GM23248 (cell line): ENCODE data around the gene POLR1A. TPM values are rescaled to one million over a fixed set of nuclear protein-coding genes. Genes with fewer than 3 reads are reported as not detected.
A peak's percentile ranks its signal among the peaks of the same experiment; 100 is the strongest.

Experiments
- DNase-seq: peaks from one replicate; pipeline ENCODE4 v3.0.0-alpha.2; 2015
- H2AFZ ChIP-seq: fragments of 200-600 bp; sonication (generic); 2 replicates; pipeline ENCODE4 v1.6.1; 2016; ENCODE audit warnings: antibody characterized with exemption
- H3F3A ChIP-seq: fragments of 200-600 bp; sonication (generic); 2 replicates; pipeline ENCODE4 v1.6.1; 2016; ENCODE audit warnings: mild to moderate bottlenecking, antibody characterized with exemption, mixed run types; ENCODE audit not compliant: insufficient read depth
- H3K27ac ChIP-seq: fragments of 200-600 bp; sonication (generic); 2 replicates; pipeline ENCODE4 v1.5.1; 2016; ENCODE audit warnings: mild to moderate bottlenecking
- H3K27me3 ChIP-seq: fragments of 200-600 bp; sonication (generic); replicated peaks from 2 replicates; pipeline ENCODE4 v1.6.1; 2016; ENCODE audit warnings: mild to moderate bottlenecking; ENCODE audit not compliant: insufficient read depth
- H3K36me3 ChIP-seq: fragments of 200-600 bp; sonication (generic); 2 replicates; pipeline ENCODE4 v1.6.1; 2016; ENCODE audit warnings: low read depth, mild to moderate bottlenecking
- H3K4me1 ChIP-seq: fragments of 200-600 bp; sonication (generic); 2 replicates; pipeline ENCODE4 v1.6.1; 2016; ENCODE audit warnings: mild to moderate bottlenecking; ENCODE audit not compliant: insufficient read depth
- H3K4me2 ChIP-seq: fragments of 200-600 bp; sonication (generic); one replicate; pipeline ENCODE4 v1.6.1; 2016; ENCODE audit warnings: mild to moderate bottlenecking; ENCODE audit not compliant: unreplicated experiment
- H3K4me3 ChIP-seq: fragments of 200-600 bp; sonication (generic); 2 replicates; pipeline ENCODE4 v1.5.1; 2016; ENCODE audit warnings: mild to moderate bottlenecking
- H3K79me2 ChIP-seq: fragments of 200-600 bp; sonication (generic); 2 replicates; pipeline ENCODE4 v1.6.1; 2016; ENCODE audit warnings: mild to moderate bottlenecking; ENCODE audit not compliant: insufficient read depth
- H3K9ac ChIP-seq: fragments of 200-600 bp; sonication (generic); 2 replicates; pipeline ENCODE4 v1.6.1; 2016; ENCODE audit warnings: mild to moderate bottlenecking
- H3K9me2 ChIP-seq: fragments of 200-600 bp; sonication (generic); 2 replicates; pipeline ENCODE4 v1.6.1; 2016; ENCODE audit warnings: mixed run types, mild to moderate bottlenecking, moderate library complexity; ENCODE audit not compliant: insufficient read depth
- H3K9me3 ChIP-seq: fragments of 200-600 bp; sonication (generic); one replicate; pipeline ENCODE4 v1.6.1; 2017; ENCODE audit warnings: low read depth
- H4K20me1 ChIP-seq: fragments of 200-600 bp; sonication (generic); 2 replicates; pipeline ENCODE4 v1.6.0; 2016; ENCODE audit not compliant: insufficient read depth
- EZH2 ChIP-seq: fragments of 200-600 bp; sonication (generic); IDR thresholded peaks from 2 replicates; pipeline ENCODE4 v1.6.1; 2018; ENCODE audit warnings: antibody characterized with exemption, mild to moderate bottlenecking; ENCODE audit not compliant: insufficient read depth, poor library complexity, severe bottlenecking
- EZH2phosphoT487 ChIP-seq: fragments of 200-600 bp; sonication (generic); IDR thresholded peaks from 2 replicates; pipeline ENCODE4 v1.6.1; 2018; ENCODE audit warnings: antibody characterized with exemption, moderate library complexity, mild to moderate bottlenecking, low read depth; ENCODE audit not compliant: insufficient read depth
- WGBS, 2 experiments: methylation state at CpG; one replicate each; pipeline ENCODE4 v1.1.6; 2015 to 2017; ENCODE audit warnings: low lambda C conversion rate in 2 of 2, low coverage in 1 of 2; ENCODE audit errors: missing lambda C conversion rate in 2 of 2; 5-methylcytosine and 5-hydroxymethylcytosine counted together
- in situ Hi-C: fragments of 300-500 bp; cut with MboI; formaldehyde crosslinking; loops from 2 replicates; pipeline ENCODE4 v1.15.0; 2020
- polyA plus RNA-seq: library from polyadenylated mRNA; unstranded; fragments of >200 nt; fragmentation: Nextera tagmentation; extraction: Ambion mirVana; gene quantifications from 2 replicates; pipeline ENCODE4 v1.2.1, GENCODE V29; 2016
- total RNA-seq: library from RNA; depleted of rRNA; stranded (reverse); fragments of >200 nt; shearing (Covaris generic); gene quantifications from 2 replicates; pipeline ENCODE4 v1.2.3, GENCODE V29; 2014

Gene POLR1A
- total and polyA plus RNA-seq, 2 experiments from 2014 or later = 8.9 to 13.0 TPM

DNA sequence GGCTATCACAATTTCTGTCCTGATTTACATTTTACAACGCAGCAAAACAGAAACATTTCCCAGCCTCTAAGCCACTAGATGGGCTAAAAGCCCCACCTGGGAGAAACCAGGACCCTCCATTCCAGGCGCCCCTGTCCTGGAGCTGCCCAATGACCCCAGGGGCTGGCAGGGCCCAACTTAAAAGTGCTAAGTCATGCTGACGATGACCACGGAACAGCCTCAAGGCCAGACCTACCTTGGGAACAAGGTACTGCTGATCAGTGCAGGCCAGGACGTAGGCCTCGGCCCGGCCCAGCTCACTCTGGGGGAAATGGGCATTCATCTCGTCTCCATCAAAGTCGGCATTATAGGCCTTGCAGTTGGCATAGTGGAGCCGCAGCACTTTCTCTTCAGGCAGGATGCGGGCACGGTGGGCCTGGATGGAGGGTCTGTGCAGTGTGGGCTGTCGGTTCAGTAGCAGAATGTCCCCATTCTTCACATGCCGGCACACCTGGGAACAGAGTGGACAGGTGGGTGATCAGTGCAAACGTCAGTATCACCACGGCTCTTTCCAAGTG, 35.8 kb downstream of the POLR1A start:
- peaks cover 35% of the 10 kb centered on the region for H3K4me1 ChIP-seq
- no peaks in the 10 kb centered on the region for H3K27me3 ChIP-seq
- H3K9me2 ChIP-seq = no peaks in the 10 kb centered on the region
- H3K36me3 ChIP-seq = peaks cover 28% of the 10 kb centered on the region
- in situ Hi-C loops = loop anchor here (25.0 kb wide), 1 partner anchor 183 kb away; the partner anchor contains the start of gene ST3GAL5
- H3K4me2 ChIP-seq = no peak overlapping the region
- H3K4me3 ChIP-seq = no peak overlapping the region
- no peak overlapping the region for H3K9ac ChIP-seq
- WGBS, 2 experiments = 99% methylated on average over 16 of the region's 16 CpGs
- H3K27ac ChIP-seq = no peak overlapping the region
- H4K20me1 ChIP-seq = no peaks in the 10 kb centered on the region
- no peaks in the 10 kb centered on the region for H3K9me3 ChIP-seq
- H2AFZ ChIP-seq = no peak overlapping the region
- DNase-seq = no peak
- no peak for TF ChIP-seq EZH2phosphoT487
- no peak for TF ChIP-seq EZH2
- H3K79me2 ChIP-seq = no peaks in the 10 kb centered on the region
- H3F3A ChIP-seq = peaks cover 37% of the 10 kb centered on the region

- H3K79me2 ChIP-seq = no peaks in the 10 kb centered on the region
- H3K9me3 ChIP-seq = no peaks in the 10 kb centered on the region
- in situ Hi-C loops = loop anchor here (25.0 kb wide), 1 partner anchor 182 kb away; the partner anchor contains the start of gene ST3GAL5
- H3K9ac ChIP-seq = no peak overlapping the region
- H3K27me3 ChIP-seq = no peaks in the 10 kb centered on the region
- H3K9me2 ChIP-seq = no peaks in the 10 kb centered on the region
- 71 to 77% methylated on average over 8 of the region's 8 CpGs for WGBS, 2 experiments
- 0 out of 2 replicates have a peak overlapping the region, but pooled peaks have one; percentile 20 for H3K27ac ChIP-seq
- H3K36me3 ChIP-seq = peaks cover 28% of the 10 kb centered on the region
- peaks cover 44% of the 10 kb centered on the region for H3F3A ChIP-seq
- no peak overlapping the region for H2AFZ ChIP-seq
- no peak overlapping the region for H3K4me3 ChIP-seq
- peak overlapping the region; percentile 3 for H3K4me2 ChIP-seq
- peaks cover 42% of the 10 kb centered on the region for H3K4me1 ChIP-seq
- TF ChIP-seq EZH2 (no peak), EZH2phosphoT487 (no peak)
- peak; percentile 56 for DNase-seq
- no peaks in the 10 kb centered on the region for H4K20me1 ChIP-seq
Observed at GRCh38 chr2:86069091-86069685, 36.5 kb downstream of the POLR1A start.

- Histone ChIP-seq H3F3A (peaks cover 49% of the 10 kb centered on the region), H3K27ac (peak overlapping the region; percentile 9; the same call in 1 of the 2 replicates), H3K4me1 (peaks cover 47% of the 10 kb centered on the region), H3K9me2 (no peaks in the 10 kb centered on the region), H3K27me3 (no peaks in the 10 kb centered on the region), H4K20me1 (no peaks in the 10 kb centered on the region), H3K4me3 (no peak overlapping the region), H3K9ac (no peak overlapping the region), H3K36me3 (peaks cover 28% of the 10 kb centered on the region), H3K79me2 (no peaks in the 10 kb centered on the region), H3K4me2 (peak overlapping the region; percentile 3), H2AFZ (no peak overlapping the region), H3K9me3 (no peaks in the 10 kb centered on the region)
- DNase-seq = no peak
- in situ Hi-C loops = loop anchor here (25.0 kb wide), 1 partner anchor 181 kb away; the partner anchor contains the start of gene ST3GAL5
- 95 to 99% methylated on average over 5 of the region's 5 CpGs for WGBS, 2 experiments
- TF ChIP-seq EZH2 = no peak
- no peak for TF ChIP-seq EZH2phosphoT487
Observed at GRCh38 chr2:86068648-86069047, 37.0 kb downstream of the POLR1A start.

GRCh38 chr2:86068136-86068588, 37.5 kb downstream of the POLR1A start:
- TF ChIP-seq EZH2 (no peak), EZH2phosphoT487 (no peak)
- peak overlapping the region; percentile 3 for H3K4me2 ChIP-seq

More at GRCh38 chr2:86068136-86068588, 37.5 kb downstream of the POLR1A start:
- no peak overlapping the region for H3K4me3 ChIP-seq
- H3K4me1 ChIP-seq = peaks cover 50% of the 10 kb centered on the region
- no peaks in the 10 kb centered on the region for H3K9me3 ChIP-seq
- H3K9me2 ChIP-seq = no peaks in the 10 kb centered on the region
- H3F3A ChIP-seq = peaks cover 54% of the 10 kb centered on the region
- H3K79me2 ChIP-seq = no peaks in the 10 kb centered on the region
- H3K27me3 ChIP-seq = no peaks in the 10 kb centered on the region
- WGBS, 2 experiments = 17 to 26% methylated on average over 5 to 7 of the region's 7 CpGs
- DNase-seq = peak; percentile 50
- no peak overlapping the region for H2AFZ ChIP-seq
- H3K36me3 ChIP-seq = peaks cover 28% of the 10 kb centered on the region
- no peak overlapping the region for H3K9ac ChIP-seq
- H3K27ac ChIP-seq = peak overlapping the region; percentile 9; the same call in 1 of the 2 replicates
- in situ Hi-C loops = loop anchor here (25.0 kb wide), 1 partner anchor 181 kb away; the partner anchor contains the start of gene ST3GAL5
- H4K20me1 ChIP-seq = no peaks in the 10 kb centered on the region
